IMR-90 (cell line): ENCODE results near the gene TES. TPM values are rescaled to one million over a fixed set of nuclear protein-coding genes. Genes with fewer than 3 reads are reported as not detected.
A peak's percentile ranks its signal among the peaks of the same experiment; 100 is the strongest.

Experiments used
- ATAC-seq: fragments of 200-7000 bp; cut with Tn5 transposase; 2 replicates; pipeline ENCODE4 v1.9.1; 2020; ENCODE audit warnings: low read depth, mild to moderate bottlenecking, moderate library complexity
- BruUV-seq: library from RNA; stranded (reverse); fragments of 400-500 nt; replicated peaks from 2 replicates; lab custom pipeline; 2021; lab: Mats Ljungman, UMichigan
- CTCF ChIA-PET: fragments of 300-600 bp; formaldehyde crosslinking; extraction: SDS; loops from one replicate; lab custom pipeline; 2021; ENCODE audit warnings: antibody characterized with exemption; lab: Yijun Ruan, JAX
- POLR2A ChIA-PET: fragments of 300-600 bp; sonication (Branson Sonifier 250); formaldehyde crosslinking; loops from one replicate; lab custom pipeline; 2022; ENCODE audit warnings: antibody characterized with exemption; ENCODE audit not compliant: unreplicated experiment; lab: Charles Lee
- DNase-seq: peaks from one replicate; pipeline ENCODE4 v3.0.0; 2013
- H2AFZ ChIP-seq: replicated peaks from 2 replicates; pipeline ENCODE3; 2013; ENCODE audit warnings: low read length, mild to moderate bottlenecking; ENCODE audit not compliant: poor library complexity
- H2AK5ac ChIP-seq: 2 replicates; pipeline ENCODE4 v1.6.1; 2013; ENCODE audit warnings: low read depth, low read length, inconsistent platforms
- H2AK9ac ChIP-seq: replicated peaks from 2 replicates; pipeline ENCODE3; 2013; ENCODE audit warnings: mild to moderate bottlenecking, low read depth, low read length, moderate library complexity; ENCODE audit not compliant: poor library complexity
- H2BK120ac ChIP-seq: 2 replicates; pipeline ENCODE4 v1.6.1; 2013; ENCODE audit warnings: low read depth, low read length, inconsistent platforms
- H2BK15ac ChIP-seq: 3 replicates; pipeline ENCODE4 v1.6.1; 2013; ENCODE audit warnings: low read depth, low read length, inconsistent platforms
- H2BK20ac ChIP-seq: 2 replicates; pipeline ENCODE4 v1.6.1; 2013; ENCODE audit warnings: low read depth, mild to moderate bottlenecking, inconsistent platforms, low read length, moderate library complexity
- H2BK5ac ChIP-seq: 2 replicates; pipeline ENCODE4 v1.6.1; 2013; ENCODE audit warnings: mild to moderate bottlenecking, low read depth, low read length, inconsistent platforms; ENCODE audit not compliant: poor library complexity, severe bottlenecking
- H3K14ac ChIP-seq: replicated peaks from 2 replicates; pipeline ENCODE4 v1.6.1; 2013; ENCODE audit warnings: low read depth, low read length, inconsistent platforms
- H3K18ac ChIP-seq: 2 replicates; pipeline ENCODE4 v1.6.1; 2013; ENCODE audit warnings: low read depth, low read length, control low read depth
- H3K23ac ChIP-seq: 2 replicates; pipeline ENCODE4 v1.6.1; 2013; ENCODE audit warnings: low read depth, low read length, inconsistent platforms
- H3K27ac ChIP-seq: 2 replicates; pipeline ENCODE4 v1.5.1; 2013; ENCODE audit warnings: mild to moderate bottlenecking, control low read depth, low read length; ENCODE audit not compliant: insufficient read depth
- H3K27me3 ChIP-seq: 2 replicates; pipeline ENCODE4 v1.6.1; 2013; ENCODE audit warnings: low read length; ENCODE audit not compliant: control insufficient read depth, insufficient read depth
- H3K36me3 ChIP-seq: 2 replicates; pipeline ENCODE4 v1.6.1; 2013; ENCODE audit warnings: low read length, mixed read lengths; ENCODE audit not compliant: control insufficient read depth, insufficient read depth
- H3K4ac ChIP-seq: 2 replicates; pipeline ENCODE4 v1.6.1; 2013; ENCODE audit warnings: low read depth, low read length, inconsistent platforms
- H3K4me1 ChIP-seq: 2 replicates; pipeline ENCODE4 v1.6.1; 2013; ENCODE audit warnings: low read length, mixed read lengths; ENCODE audit not compliant: control insufficient read depth, insufficient read depth
- H3K4me2 ChIP-seq: 2 replicates; pipeline ENCODE4 v1.6.1; 2013; ENCODE audit warnings: low read depth, mild to moderate bottlenecking, control low read depth, low read length, moderate library complexity
- H3K4me3 ChIP-seq: 2 replicates; pipeline ENCODE4 v1.5.1; 2013; ENCODE audit warnings: low read depth, mild to moderate bottlenecking, control low read depth, low read length, moderate library complexity; ENCODE audit not compliant: insufficient read depth
- H3K56ac ChIP-seq: 2 replicates; pipeline ENCODE4 v1.6.1; 2013; ENCODE audit warnings: low read length, inconsistent platforms; ENCODE audit not compliant: insufficient read depth; ENCODE audit errors: extremely low read depth
- H3K79me1 ChIP-seq, 2 experiments: 2 replicates each; pipeline ENCODE4 v1.6.1; 2013; ENCODE audit warnings: low read length in 2 of 2, inconsistent platforms in 1 of 2, low read depth in 1 of 2
- H3K9ac ChIP-seq: 2 replicates; pipeline ENCODE4 v1.6.1; 2013; ENCODE audit warnings: low read depth, low read length, control low read depth
- H3K9me1 ChIP-seq: 2 replicates; pipeline ENCODE4 v1.6.1; 2013; ENCODE audit warnings: low read length, inconsistent platforms; ENCODE audit not compliant: insufficient read depth
- H3K9me3 ChIP-seq: 2 replicates; pipeline ENCODE4 v1.6.1; 2013; ENCODE audit warnings: low read length; ENCODE audit not compliant: control insufficient read depth, insufficient read depth
- H4K20me1 ChIP-seq: 2 replicates; pipeline ENCODE4 v1.6.1; 2013; ENCODE audit warnings: low read length, inconsistent platforms; ENCODE audit not compliant: insufficient read depth
- H4K5ac ChIP-seq: 2 replicates; pipeline ENCODE4 v1.6.1; 2013; ENCODE audit warnings: mild to moderate bottlenecking, low read depth, low read length, control low read depth
- H4K8ac ChIP-seq, 2 experiments: 2 replicates each; pipeline ENCODE4 v1.6.1; 2013; ENCODE audit warnings: low read depth in 2 of 2, low read length in 2 of 2, control low read depth in 1 of 2, inconsistent platforms in 1 of 2
- H4K91ac ChIP-seq: 2 replicates; pipeline ENCODE4 v1.6.1; 2013; ENCODE audit warnings: low read depth, low read length, inconsistent platforms; ENCODE audit not compliant: insufficient read depth
- BHLHE40 ChIP-seq: fragments of 150-350 bp; IDR thresholded peaks from 2 replicates; pipeline ENCODE4 v1.6.1; 2016; ENCODE audit warnings: mild to moderate bottlenecking, low read depth, low read length
- CEBPB ChIP-seq: IDR thresholded peaks from 2 replicates; pipeline ENCODE4 v1.6.1; 2012; ENCODE audit warnings: low read depth, low read length, improper control_type of control experiment
- FOS ChIP-seq: fragments of 150-350 bp; IDR thresholded peaks from 2 replicates; pipeline ENCODE4 v1.6.1; 2016; ENCODE audit warnings: low read depth, low read length
- POLR2A ChIP-seq: IDR thresholded peaks from 2 replicates; pipeline ENCODE4 v1.6.1; 2012; ENCODE audit warnings: mild to moderate bottlenecking, low read depth, low read length
- RAD21 ChIP-seq: IDR thresholded peaks from 2 replicates; pipeline ENCODE4 v1.6.1; 2012; ENCODE audit warnings: low read length, improper control_type of control experiment
- WGBS, 2 experiments: methylation state at CpG; one replicate each; pipeline versions ENCODE4 v1.1.5 to v1.1.7; 2013; ENCODE audit warnings: missing lambda C conversion rate in 2 of 2; ENCODE audit not compliant: insufficient read length in 1 of 2; ENCODE audit errors: extremely low coverage in 2 of 2; 5-methylcytosine and 5-hydroxymethylcytosine counted together
- dilution Hi-C: fragments of 300-500 bp; cut with HindIII; formaldehyde crosslinking; loops from one replicate; pipeline ENCODE4 v1.14.3; 2018; ENCODE audit warnings: low sequenced_read_pairs; ENCODE audit not compliant: unreplicated experiment
- in situ Hi-C: fragments of 300-500 bp; cut with MboI; formaldehyde crosslinking; loops from 3 replicates; pipeline ENCODE4 v1.14.3; 2019; ENCODE audit warnings: low sequenced_read_pairs, inconsistent platforms, mixed read lengths
- intact Hi-C: fragments of 100-400 bp; cut with micrococcal nuclease; formaldehyde crosslinking; loops from 2 replicates; pipeline ENCODE4 v1.10.0; 2022
- polyA plus RNA-seq, 3 experiments: library from polyadenylated mRNA; depleted of rRNA; stranded (reverse); fragments of >200 nt; gene quantifications; 2 replicates each; pipeline ENCODE4 v1.2.3, GENCODE V29; 2012; ENCODE audit warnings: low replicate concordance in 1 of 3
- total RNA-seq: library from RNA; depleted of rRNA; stranded (reverse); fragments of >200 nt; gene quantifications from 2 replicates; pipeline ENCODE4 v1.2.3, GENCODE V29; 2012
- TF ChIP-seq, protein P1 (sequence below): fragments of 150-350 bp; IDR thresholded peaks from 2 replicates; pipeline ENCODE4 v1.6.1; 2016; ENCODE audit warnings: low read depth, mild to moderate bottlenecking, low read length, moderate library complexity, borderline replicate concordance

The TES gene
- total and polyA plus RNA-seq, 2 of the 4 experiments (the other 2 are of a cell fraction): 54.0 to 83.3 TPM

DNA sequence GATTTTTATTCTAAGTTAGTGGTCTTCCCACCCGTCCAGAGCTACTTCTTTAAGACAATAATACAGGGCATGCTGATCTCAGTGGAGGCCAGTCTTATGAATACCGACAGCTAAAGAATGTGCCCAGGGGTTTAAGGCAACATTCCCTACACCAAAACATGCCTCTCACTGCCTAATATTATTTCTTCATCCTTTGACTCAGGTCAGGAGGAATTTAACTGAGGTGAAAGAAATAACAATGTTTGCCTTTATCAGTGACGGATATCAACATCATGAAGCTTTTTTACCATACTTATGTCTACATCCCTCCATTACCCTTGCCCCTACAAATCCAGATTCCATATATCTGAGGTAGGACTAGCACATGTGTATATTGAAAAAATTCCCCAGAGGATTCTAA, 33.3 kb upstream of the TES start:
- TF ChIP-seq RAD21: no peak
- TF ChIP-seq POLR2A: no peak
- TF ChIP-seq, protein P1, sequence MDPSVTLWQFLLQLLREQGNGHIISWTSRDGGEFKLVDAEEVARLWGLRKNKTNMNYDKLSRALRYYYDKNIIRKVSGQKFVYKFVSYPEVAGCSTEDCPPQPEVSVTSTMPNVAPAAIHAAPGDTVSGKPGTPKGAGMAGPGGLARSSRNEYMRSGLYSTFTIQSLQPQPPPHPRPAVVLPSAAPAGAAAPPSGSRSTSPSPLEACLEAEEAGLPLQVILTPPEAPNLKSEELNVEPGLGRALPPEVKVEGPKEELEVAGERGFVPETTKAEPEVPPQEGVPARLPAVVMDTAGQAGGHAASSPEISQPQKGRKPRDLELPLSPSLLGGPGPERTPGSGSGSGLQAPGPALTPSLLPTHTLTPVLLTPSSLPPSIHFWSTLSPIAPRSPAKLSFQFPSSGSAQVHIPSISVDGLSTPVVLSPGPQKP: no peak
- peak; percentile 16; the same call in 1 of the 2 replicates for TF ChIP-seq BHLHE40
- peak; percentile 80 for TF ChIP-seq CEBPB
- no peak; the same call in 1 of the 2 replicates for TF ChIP-seq FOS
- Histone ChIP-seq H2AFZ (no peak overlapping the region), H4K91ac (no peak overlapping the region), H2BK120ac (peak overlapping the region; percentile 83; the same call in 1 of the 2 replicates), H3K9me3 (no peaks in the 10 kb centered on the region), H3K9ac (no peak overlapping the region), H4K5ac (no peak overlapping the region), H2BK15ac (no peak overlapping the region), H3K4me1 (peaks cover 5% of the 10 kb centered on the region), H3K27ac (no peak overlapping the region), H2AK9ac (no peak overlapping the region), H2AK5ac (no peak overlapping the region), H2BK20ac (no peak overlapping the region), H3K79me1 (no peaks in the 10 kb centered on the region; a peak in 1 of 4 replicates), H3K14ac (no peak overlapping the region), H3K4me3 (no peak overlapping the region), H4K20me1 (no peaks in the 10 kb centered on the region), H3K4ac (no peak overlapping the region), H4K8ac (no peak overlapping the region), H3K18ac (no peak overlapping the region), H2BK5ac (peak overlapping the region; percentile 96), H3K23ac (no peak overlapping the region), H3K9me1 (no peaks in the 10 kb centered on the region), H3K36me3 (no peaks in the 10 kb centered on the region), H3K27me3 (no peaks in the 10 kb centered on the region), H3K56ac (no peak overlapping the region), H3K4me2 (peak overlapping the region; percentile 3; the same call in 1 of the 2 replicates)
- dilution Hi-C loops (no loop called here), intact Hi-C loops (loop anchor here (2.0 kb wide), 1 partner anchor 350 kb away; no protein-coding TSS in a partner anchor), in situ Hi-C loops (loop anchor here (5.0 to 10.0 kb wide), 4 partner anchors 60 to 638 kb away; partner anchors contain the start of gene CAV1)
- POLR2A ChIA-PET: interaction anchor here (0.6 to 0.8 kb wide), 2 partner anchors 58 to 412 kb away, joined by 3 to 4 read pairs; no protein-coding TSS in a partner anchor
- DNase-seq: peak; percentile 90
- WGBS, 2 experiments: no CpG with 5 or more reads among the region's 3 CpGs
- BruUV-seq: no TSS peak
- ATAC-seq: peak; percentile 78
- CTCF ChIA-PET: interaction anchor here (0.8 to 5.8 kb wide), 5 partner anchors 38 to 415 kb away, joined by 3 to 49 read pairs (median 4); no protein-coding TSS in a partner anchor
